HepG2 (cell line): ENCODE measurements around the gene PEAK3. TPM values are rescaled to one million over a fixed set of nuclear protein-coding genes. Genes with fewer than 3 reads are reported as not detected.

Experiments used
- ATAC-seq: fragments of 200-7000 bp; cut with Tn5 transposase; 3 replicates; pipeline ENCODE4 v1.9.1; 2020; ENCODE audit warnings: mild to moderate bottlenecking, moderate library complexity
- BruUV-seq: library from RNA; stranded (reverse); fragments of 400-500 nt; replicated peaks from 2 replicates; lab custom pipeline; 2021; lab: Mats Ljungman, UMichigan
- CTCF ChIA-PET: fragments of 300-600 bp; formaldehyde crosslinking; extraction: SDS; loops from one replicate; lab custom pipeline; 2021; ENCODE audit warnings: low total read pairs, inconsistent platforms, low intra/inter-chr PET ratio; lab: Yijun Ruan, JAX
- POLR2A ChIA-PET: fragments of 350-600 bp; sonication (Branson Sonifier 250); formaldehyde crosslinking; loops from one replicate; lab custom pipeline; 2020; ENCODE audit warnings: antibody characterized with exemption, inconsistent platforms; lab: Yijun Ruan, JAX
- DNase-seq: peaks from one replicate; pipeline ENCODE4 v3.0.0-alpha.2; 2015; ENCODE audit warnings: low spot score
- FAIRE-seq: peaks from 3 replicates; lab custom pipeline; 2011; peaks lifted over from hg19 to GRCh38; lab: Jason Lieb, UNC
- H2AFZ ChIP-seq: one replicate; pipeline ENCODE4 v1.6.1; 2011; ENCODE audit warnings: low read length, inconsistent platforms
- H3K27ac ChIP-seq: fragments of 300-600 bp; 3 replicates; pipeline ENCODE4 v1.8.0; 2011; ENCODE audit warnings: mixed run types, mild to moderate bottlenecking, mixed read lengths, low read length, inconsistent platforms; ENCODE audit not compliant: insufficient read depth; ENCODE audit errors: extremely low read length
- H3K27me3 ChIP-seq, 2 experiments: fragments of 200-600 bp in 1 of 2; 2 replicates in 1 of 2; 3 replicates in 1 of 2; pipeline versions ENCODE4 v1.6.0 to v1.8.0; 2011; ENCODE audit warnings: low read length in 2 of 2, mild to moderate bottlenecking in 2 of 2, moderate library complexity in 2 of 2, inconsistent platforms in 1 of 2; ENCODE audit not compliant: insufficient read depth in 2 of 2, control insufficient read depth in 1 of 2
- H3K36me3 ChIP-seq, 2 experiments: fragments of 200-600 bp in 1 of 2; replicated peaks in 1 of 2; 2 replicates in 1 of 2; 3 replicates in 1 of 2; pipeline versions ENCODE4 v1.5.1 to v1.8.0; 2011; ENCODE audit warnings: low read length in 2 of 2, inconsistent platforms in 1 of 2; ENCODE audit not compliant: insufficient read depth in 2 of 2, control insufficient read depth in 1 of 2
- H3K4me1 ChIP-seq: 2 replicates; pipeline ENCODE4 v1.5.1; 2012; ENCODE audit warnings: low read length, inconsistent platforms; ENCODE audit not compliant: insufficient read depth
- H3K4me2 ChIP-seq: 2 replicates; pipeline ENCODE4 v1.6.0; 2011; ENCODE audit warnings: low read depth, low read length, inconsistent platforms
- H3K4me3 ChIP-seq, 3 experiments: fragments of 200-600 bp in 1 of 3; sonication (generic), shearing (Covaris generic) in 1 of 3; replicated peaks in 1 of 3; 2 replicates each; pipeline ENCODE4 v1.5.1; 2011 to 2016; ENCODE audit warnings: low read length in 3 of 3, inconsistent platforms in 2 of 3, low read depth in 2 of 3, mild to moderate bottlenecking in 2 of 3, control low read depth in 1 of 3, mixed read lengths in 1 of 3; ENCODE audit not compliant: insufficient read depth in 1 of 3
- H3K79me2 ChIP-seq: one replicate; pipeline ENCODE4 v1.6.1; 2011; ENCODE audit warnings: low read length, inconsistent platforms; ENCODE audit not compliant: insufficient read depth
- H3K9ac ChIP-seq: 2 replicates; pipeline ENCODE4 v1.6.0; 2011; ENCODE audit warnings: mild to moderate bottlenecking, low read depth, low read length, inconsistent platforms; ENCODE audit not compliant: insufficient read depth
- H3K9me3 ChIP-seq: 2 replicates; pipeline ENCODE4 v1.5.1; 2012; ENCODE audit warnings: mild to moderate bottlenecking, low read length
- H4K20me1 ChIP-seq: 2 replicates; pipeline ENCODE4 v1.6.0; 2011; ENCODE audit warnings: inconsistent platforms, mild to moderate bottlenecking, low read length, moderate library complexity; ENCODE audit not compliant: insufficient read depth
- KLF16 ChIP-seq, 2 experiments: sonication (generic) in 1 of 2; formaldehyde crosslinking in 1 of 2; IDR thresholded peaks; 2 replicates each; pipeline versions ENCODE4 v1.6.1 to v1.8.0; 2016 to 2023; ENCODE audit warnings: missing genetic modification reagents in 2 of 2, missing compliant biosample characterization in 1 of 2
- MXI1 ChIP-seq: IDR thresholded peaks from 3 replicates; pipeline ENCODE4 v1.6.1; 2012; ENCODE audit warnings: low read depth, low read length, inconsistent platforms, borderline replicate concordance
- NCOA1 ChIP-seq: sonication (generic); formaldehyde crosslinking; IDR thresholded peaks from 2 replicates; pipeline ENCODE4 v1.9.0; 2021; ENCODE audit warnings: missing genetic modification reagents
- SRSF9 ChIP-seq: fragments of 200-400 bp; formaldehyde crosslinking; IDR thresholded peaks from 2 replicates; pipeline ENCODE4 v1.6.1; 2018; ENCODE audit warnings: borderline replicate concordance, mild to moderate bottlenecking, low read depth, low read length; ENCODE audit not compliant: insufficient read depth, poor library complexity, severe bottlenecking
- ZMAT5 ChIP-seq: sonication (generic); formaldehyde crosslinking; IDR thresholded peaks from 2 replicates; pipeline ENCODE4 v1.5.0; 2020; ENCODE audit warnings: mild to moderate bottlenecking, low read depth, missing genetic modification reagents, borderline replicate concordance
- ZNF318 ChIP-seq: sonication (generic); formaldehyde crosslinking; IDR thresholded peaks from 2 replicates; pipeline ENCODE4 v1.4.0; 2020; ENCODE audit warnings: mild to moderate bottlenecking, missing genetic modification reagents
- WGBS: methylation state at CpG from one replicate; pipeline ENCODE4 v1.1.6; 2017; ENCODE audit warnings: low lambda C conversion rate; 5-methylcytosine and 5-hydroxymethylcytosine counted together
- in situ Hi-C: cut with HindIII; loops from 2 replicates; pipeline ENCODE4 v1.10.0; 2017; ENCODE audit warnings: low pct_unique_long_range_greater_than_20kb; ENCODE audit not compliant: extremely low pct_ligation_motif_present
- intact Hi-C: fragments of 100-400 bp; cut with micrococcal nuclease; formaldehyde crosslinking; loops from one replicate; pipeline ENCODE4 v1.10.0; 2022; ENCODE audit not compliant: unreplicated experiment
- polyA plus RNA-seq, 8 experiments: library from polyadenylated mRNA; depleted of rRNA in 3 of 8; stranded (reverse) in 7 of 8; unstranded in 1 of 8; fragments of >200 nt; fragmentation: Illumina TruSeq in 4 of 8; extraction: Trizol in 4 of 8; gene quantifications; 2 replicates each; pipeline versions ENCODE4 v1.2.1 to v1.2.3, GENCODE V29; 2011 to 2016; ENCODE audit warnings: low read depth in 4 of 8, missing spikeins in 1 of 8, mixed read lengths in 1 of 8; ENCODE audit not compliant: insufficient read depth in 1 of 8
- total RNA-seq, 5 experiments: library from RNA; depleted of rRNA; stranded (reverse); fragments of >200 nt; fragmentation: Illumina TruSeq; extraction: Trizol; gene quantifications; 2 replicates each; pipeline ENCODE4 v1.2.3, GENCODE V29; 2016; ENCODE audit warnings: low read depth in 1 of 5
- TF ChIP-seq, protein P1 (sequence below): sonication (generic); formaldehyde crosslinking; IDR thresholded peaks from 2 replicates; pipeline ENCODE4 v1.8.1; 2022; ENCODE audit warnings: low read depth, mild to moderate bottlenecking, missing genetic modification reagents
- TF ChIP-seq, protein P2 (sequence below): sonication (generic); formaldehyde crosslinking; IDR thresholded peaks from 2 replicates; pipeline ENCODE4 v1.4.0; 2020; ENCODE audit warnings: low read depth, mild to moderate bottlenecking, missing genetic modification reagents

PEAK3 gene
- total and polyA plus RNA-seq, 2 of the 13 experiments (the other 11 are each of a cell fraction or from before 2014, with no cell fraction given): not detected

DNA sequence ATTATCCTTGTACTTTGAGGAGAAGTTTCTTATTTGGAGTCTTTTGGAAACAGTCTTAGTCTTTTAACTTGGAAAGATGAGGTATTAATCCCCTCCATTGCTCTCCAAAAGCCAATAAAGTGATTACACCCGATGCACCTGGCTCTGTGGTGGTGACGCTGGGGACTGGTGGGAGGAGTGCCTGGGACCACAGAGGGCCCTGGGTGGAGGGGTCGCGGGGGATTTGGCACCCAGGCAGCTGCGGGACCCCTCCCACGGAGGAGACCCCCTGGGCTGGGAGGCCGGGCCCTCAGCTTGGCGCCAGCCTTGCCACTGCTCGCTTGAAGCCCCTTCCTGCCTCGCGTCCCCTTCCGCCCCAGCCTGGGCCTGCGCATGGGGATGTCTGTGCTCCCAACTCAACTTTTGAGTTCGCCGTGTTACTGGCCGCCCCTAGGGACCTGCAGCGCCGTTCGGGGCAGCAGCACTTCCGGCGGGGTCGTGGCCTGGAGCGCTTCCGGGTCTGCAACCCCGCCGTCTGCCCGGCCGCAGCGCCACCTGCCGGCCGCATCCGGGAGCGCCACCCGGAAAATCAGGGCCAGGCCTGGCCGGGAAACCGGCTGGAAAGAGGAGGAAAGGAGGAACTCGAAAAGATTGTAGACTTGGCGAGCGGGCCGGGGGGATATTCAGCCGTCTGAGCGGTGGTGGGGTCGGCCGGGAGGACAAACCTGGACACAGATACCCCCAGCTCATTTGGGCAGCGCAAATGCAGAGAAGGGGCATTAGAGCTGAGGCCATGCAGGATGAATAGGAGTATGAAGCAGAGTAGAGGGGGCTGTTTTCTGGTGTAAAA lies 8.4 kb downstream of the PEAK3 start:
- Histone ChIP-seq H3K27me3 (no peaks in the 10 kb centered on the region; a peak in 1 of 5 replicates), H3K27ac (peak overlapping the region; percentile 31), H3K36me3 (peaks cover 4 to 17% of the 10 kb centered on the region in 2 experiments; a peak in 4 of 5 replicates), H4K20me1 (peaks cover 58% of the 10 kb centered on the region), H3K4me1 (peaks cover 36% of the 10 kb centered on the region), H3K4me3 (peak overlapping the region in 2 of 3 experiments; percentile 35 to 56; a peak in 3 of 6 replicates), H3K9ac (no peak overlapping the region), H3K9me3 (no peaks in the 10 kb centered on the region), H3K79me2 (peaks cover 36% of the 10 kb centered on the region), H3K4me2 (peak overlapping the region; percentile 63), H2AFZ (no peak overlapping the region)
- 8% methylated on average over 34 of the region's 45 CpGs for WGBS
- no TSS peak for BruUV-seq
- DNase-seq: peak; percentile 64
- POLR2A ChIA-PET: interaction anchor here (1.3 to 1.7 kb wide), 3 partner anchors 10 to 122 kb away, joined by 3 to 7 read pairs (median 4); partner anchors contain the start of gene AP3D1
- intact Hi-C loops (loop anchor here (5.0 kb wide), 1 partner anchor 36 kb away; the partner anchor contains the start of genes PLEKHJ1 and SF3A2), in situ Hi-C loops (no loop called here)
- ATAC-seq: peak; percentile 55
- CTCF ChIA-PET: interaction anchor here (1.1 to 1.7 kb wide), 4 partner anchors 19 to 118 kb away, joined by 3 to 17 read pairs (median 8); partner anchors contain the start of genes PLEKHJ1 and SF3A2
- no peak for FAIRE-seq
- TF ChIP-seq SRSF9 (no peak), KLF16 (CRISPR knock-in tag; IDR thresholded peaks at IDR 0.05) (peak in 1 of 2 experiments; percentile 75; a peak in 1 of 4 replicates), ZNF318 (peak; percentile 99), NCOA1 (CRISPR knock-in tag) (no peak), MXI1 (peak; percentile 89; the same call in 2 of the 3 replicates), ZMAT5 (CRISPR knock-in tag) (no peak)
- TF ChIP-seq, protein P1, sequence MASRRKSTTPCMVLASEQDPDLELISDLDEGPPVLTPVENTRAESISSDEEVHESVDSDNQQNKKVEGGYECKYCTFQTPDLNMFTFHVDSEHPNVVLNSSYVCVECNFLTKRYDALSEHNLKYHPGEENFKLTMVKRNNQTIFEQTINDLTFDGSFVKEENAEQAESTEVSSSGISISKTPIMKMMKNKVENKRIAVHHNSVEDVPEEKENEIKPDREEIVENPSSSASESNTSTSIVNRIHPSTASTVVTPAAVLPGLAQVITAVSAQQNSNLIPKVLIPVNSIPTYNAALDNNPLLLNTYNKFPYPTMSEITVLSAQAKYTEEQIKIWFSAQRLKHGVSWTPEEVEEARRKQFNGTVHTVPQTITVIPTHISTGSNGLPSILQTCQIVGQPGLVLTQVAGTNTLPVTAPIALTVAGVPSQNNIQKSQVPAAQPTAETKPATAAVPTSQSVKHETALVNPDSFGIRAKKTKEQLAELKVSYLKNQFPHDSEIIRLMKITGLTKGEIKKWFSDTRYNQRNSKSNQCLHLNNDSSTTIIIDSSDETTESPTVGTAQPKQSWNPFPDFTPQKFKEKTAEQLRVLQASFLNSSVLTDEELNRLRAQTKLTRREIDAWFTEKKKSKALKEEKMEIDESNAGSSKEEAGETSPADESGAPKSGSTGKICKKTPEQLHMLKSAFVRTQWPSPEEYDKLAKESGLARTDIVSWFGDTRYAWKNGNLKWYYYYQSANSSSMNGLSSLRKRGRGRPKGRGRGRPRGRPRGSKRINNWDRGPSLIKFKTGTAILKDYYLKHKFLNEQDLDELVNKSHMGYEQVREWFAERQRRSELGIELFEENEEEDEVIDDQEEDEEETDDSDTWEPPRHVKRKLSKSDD: no peak
- TF ChIP-seq, protein P2, sequence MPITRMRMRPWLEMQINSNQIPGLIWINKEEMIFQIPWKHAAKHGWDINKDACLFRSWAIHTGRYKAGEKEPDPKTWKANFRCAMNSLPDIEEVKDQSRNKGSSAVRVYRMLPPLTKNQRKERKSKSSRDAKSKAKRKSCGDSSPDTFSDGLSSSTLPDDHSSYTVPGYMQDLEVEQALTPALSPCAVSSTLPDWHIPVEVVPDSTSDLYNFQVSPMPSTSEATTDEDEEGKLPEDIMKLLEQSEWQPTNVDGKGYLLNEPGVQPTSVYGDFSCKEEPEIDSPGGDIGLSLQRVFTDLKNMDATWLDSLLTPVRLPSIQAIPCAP (CRISPR knock-in tag): no peak
